Omental fat pad (tissue), 4 donors: Measurements from ENCODE around the gene SMPD1. TPM values are rescaled to one million over a fixed set of nuclear protein-coding genes. Genes with fewer than 3 reads are reported as not detected.

Experiments
- ATAC-seq: fragments of 150-250 bp; one replicate; pipeline ENCODE4 v1.9.1; 2016; ENCODE audit warnings: mild to moderate bottlenecking, moderate library complexity; ENCODE audit not compliant: low FRiP score
- DNase-seq: peaks from one replicate; pipeline ENCODE4 v3.0.0-alpha.2; 2019; ENCODE audit warnings: low spot score
- total RNA-seq, 4 donors: library from RNA; depleted of rRNA; stranded (reverse); fragments of >200 nt; gene quantifications; one replicate each; pipeline ENCODE4 v1.1.0, GENCODE V29; 2016
- TF ChIP-seq, protein P1 (sequence below), 3 donors: fragments of 450-650 bp; IDR thresholded peaks; one replicate each; pipeline ENCODE4 v1.5.1; 2016 to 2017; ENCODE audit warnings: antibody characterized with exemption in 3 of 3, mild to moderate bottlenecking in 3 of 3, moderate library complexity in 2 of 3

SMPD1 gene
- total RNA-seq, 4 donors from 2014 or later: 21.4 to 23.7 (median 22.5) TPM

DNA sequence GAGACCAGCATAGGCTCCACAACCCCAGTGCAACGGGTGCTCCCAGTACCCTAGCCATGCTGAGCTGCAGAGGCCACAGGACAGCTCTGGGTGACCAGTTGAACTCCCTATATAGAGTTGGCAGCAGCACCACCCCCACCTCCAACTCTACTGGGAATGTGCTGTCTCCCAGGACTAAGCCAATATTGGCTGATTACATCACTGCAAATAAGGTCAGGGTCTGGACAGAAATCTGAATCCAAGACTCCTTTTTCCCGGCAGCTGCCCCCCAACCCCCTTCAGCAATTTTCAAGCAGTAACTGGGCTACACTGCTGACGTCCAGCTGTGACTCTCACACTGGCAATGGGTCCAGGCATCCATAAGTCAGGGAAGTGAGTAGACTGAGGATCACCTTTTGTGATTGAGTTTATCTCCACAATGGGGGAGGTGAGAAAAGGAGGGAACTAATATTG lies 50.7 kb downstream of the SMPD1 start, which contains the start of gene HPX:
TSS of gene HPX (minus strand) at position 82 of the 453 bp plus-strand sequence. CDS start at position 58, 24 bp downstream.
- no peak for DNase-seq
- no peak for ATAC-seq

DNA sequence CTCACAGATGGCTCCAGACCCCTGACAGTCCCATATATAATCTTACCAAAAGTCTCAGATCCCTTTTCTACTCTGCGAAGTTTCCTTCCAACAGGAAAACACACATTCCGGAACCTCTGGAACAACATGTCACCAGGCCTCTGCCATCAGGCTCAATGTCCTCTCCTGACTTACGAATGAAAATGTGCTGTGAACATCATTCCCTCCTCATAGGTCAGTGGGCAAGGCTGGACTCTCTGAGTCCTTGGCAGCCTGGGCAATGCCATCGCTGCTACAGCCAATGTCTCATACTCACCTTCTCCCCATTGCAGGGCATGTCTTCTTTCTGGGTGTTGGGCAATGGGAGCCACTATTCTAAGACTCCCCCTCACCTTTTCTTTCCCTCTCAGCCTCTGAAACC lies 52.2 kb downstream of the SMPD1 start:
- TF ChIP-seq, protein P1, sequence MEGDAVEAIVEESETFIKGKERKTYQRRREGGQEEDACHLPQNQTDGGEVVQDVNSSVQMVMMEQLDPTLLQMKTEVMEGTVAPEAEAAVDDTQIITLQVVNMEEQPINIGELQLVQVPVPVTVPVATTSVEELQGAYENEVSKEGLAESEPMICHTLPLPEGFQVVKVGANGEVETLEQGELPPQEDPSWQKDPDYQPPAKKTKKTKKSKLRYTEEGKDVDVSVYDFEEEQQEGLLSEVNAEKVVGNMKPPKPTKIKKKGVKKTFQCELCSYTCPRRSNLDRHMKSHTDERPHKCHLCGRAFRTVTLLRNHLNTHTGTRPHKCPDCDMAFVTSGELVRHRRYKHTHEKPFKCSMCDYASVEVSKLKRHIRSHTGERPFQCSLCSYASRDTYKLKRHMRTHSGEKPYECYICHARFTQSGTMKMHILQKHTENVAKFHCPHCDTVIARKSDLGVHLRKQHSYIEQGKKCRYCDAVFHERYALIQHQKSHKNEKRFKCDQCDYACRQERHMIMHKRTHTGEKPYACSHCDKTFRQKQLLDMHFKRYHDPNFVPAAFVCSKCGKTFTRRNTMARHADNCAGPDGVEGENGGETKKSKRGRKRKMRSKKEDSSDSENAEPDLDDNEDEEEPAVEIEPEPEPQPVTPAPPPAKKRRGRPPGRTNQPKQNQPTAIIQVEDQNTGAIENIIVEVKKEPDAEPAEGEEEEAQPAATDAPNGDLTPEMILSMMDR (IDR thresholded peaks at IDR 0.05): no peak
- DNase-seq: no peak
- no peak for ATAC-seq

More for the DNA sequence above, 50.7 kb downstream of the SMPD1 start, which contains the start of gene HPX:
- TF ChIP-seq, protein P1 (IDR thresholded peaks at IDR 0.05): no peak

DNA sequence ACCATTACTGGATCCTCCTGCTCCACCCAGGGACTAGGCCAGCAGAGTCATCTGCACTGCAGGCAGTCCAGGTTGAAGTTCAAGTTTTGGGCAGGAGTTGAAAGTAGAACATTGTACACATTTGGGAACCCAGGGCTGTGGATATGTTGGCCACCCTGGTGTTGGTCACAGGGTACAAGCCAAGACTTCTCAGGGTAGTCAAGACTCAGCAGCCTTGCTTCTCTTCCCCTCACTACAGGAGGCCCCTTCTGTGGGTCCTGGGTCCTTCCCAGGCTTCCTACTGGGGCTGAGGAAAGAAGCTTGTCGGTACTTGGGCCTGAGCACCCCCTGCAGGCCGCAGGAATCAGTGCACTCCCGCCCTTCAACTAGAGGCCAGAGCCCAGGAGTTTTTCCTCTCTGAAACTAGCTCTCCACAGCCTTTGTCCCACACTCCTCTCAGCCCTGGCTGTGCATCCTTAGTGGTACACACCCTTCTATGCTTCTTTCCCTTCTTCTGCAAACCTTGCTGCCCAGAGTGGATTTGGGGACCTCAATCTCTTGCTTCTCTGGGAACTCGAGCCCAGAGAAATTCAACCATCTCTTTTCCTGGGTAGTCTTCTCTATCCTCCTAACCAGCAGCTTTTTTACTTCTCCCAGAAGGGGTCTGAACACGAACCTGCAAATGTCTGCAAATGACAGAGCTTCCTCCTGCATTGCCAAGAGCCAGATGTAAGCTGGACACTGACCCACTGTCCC lies 53.2 kb downstream of the SMPD1 start:
- ATAC-seq (peak; percentile 77), DNase-seq (no peak)
- TF ChIP-seq, protein P1 (IDR thresholded peaks at IDR 0.05): peak in 2 of 3 donors; percentile 44 to 61

Other genes starting within 250 kb of the SMPD1 start
- not detected for gene OR52B2, start 220.1 kb upstream of the SMPD1 start, total RNA-seq
- not detected for gene OR52W1, start 191.2 kb upstream of the SMPD1 start, total RNA-seq
- not detected for gene C11orf42, start 184.9 kb upstream of the SMPD1 start, total RNA-seq
- 10 to 100 TPM; 23.8 to 50.9 (median 43.9) TPM for gene FHIP1B, start 155.8 kb upstream of the SMPD1 start, total RNA-seq
- gene CNGA4, start 151.4 kb upstream of the SMPD1 start, total RNA-seq: under 1 TPM in 1 of 4 donors, not detected in 3; 0.28 TPM
- gene CCKBR, start 130.6 kb upstream of the SMPD1 start, total RNA-seq: not detected
- 100 to 1,000 TPM in 2 of 4 donors, 10 to 100 TPM in 2; 78.7 to 209 (median 139) TPM for gene CAVIN3, start 70.0 kb upstream of the SMPD1 start, total RNA-seq
- 10 to 100 TPM; 19.8 to 39.9 (median 33.3) TPM for gene APBB1, start 28.6 kb downstream of the SMPD1 start, total RNA-seq
- gene HPX, start 50.5 kb downstream of the SMPD1 start, total RNA-seq: 1 to 10 TPM; 1.7 to 2.5 (median 2.0) TPM
- gene TRIM3, start 83.5 kb downstream of the SMPD1 start, total RNA-seq: 10 to 100 TPM; 16.9 to 27.4 (median 22.1) TPM
- gene ARFIP2, start 90.9 kb downstream of the SMPD1 start, total RNA-seq: 10 to 100 TPM; 51.3 to 63.3 (median 54.1) TPM
- 10 to 100 TPM; 42.7 to 60.6 (median 47.8) TPM for gene TIMM10B, start 91.0 kb downstream of the SMPD1 start, total RNA-seq
- 10 to 100 TPM; 11.7 to 20.5 (median 16.6) TPM for gene DNHD1, start 106.8 kb downstream of the SMPD1 start, total RNA-seq
- gene RRP8, start 213.1 kb downstream of the SMPD1 start, total RNA-seq: 10 to 100 TPM; 16.9 to 30.4 (median 19.3) TPM
- gene ILK, start 213.3 kb downstream of the SMPD1 start, total RNA-seq: 100 to 1,000 TPM in 3 of 4 donors, 10 to 100 TPM in 1; 92.1 to 189 (median 118) TPM
- gene TAF10, start 221.7 kb downstream of the SMPD1 start, total RNA-seq: 10 to 100 TPM; 31.9 to 52.6 (median 37.1) TPM
- 10 to 100 TPM; 73.8 to 95.0 (median 83.9) TPM for gene TPP1, start 228.9 kb downstream of the SMPD1 start, total RNA-seq